Neural progenitor cell (in vitro differentiated cells): ENCODE data around the gene RASGRF1.

Source experiments
- CTCF ChIP-seq: fragments of 200-600 bp; sonication (generic); IDR thresholded peaks from 2 replicates; pipeline ENCODE4 v1.5.1; 2017; ENCODE audit warnings: antibody characterized with exemption, mild to moderate bottlenecking
- EZH2 ChIP-seq: fragments of 200-600 bp; sonication (generic); IDR thresholded peaks from 2 replicates; pipeline ENCODE4 v1.6.1; 2017; ENCODE audit warnings: antibody characterized with exemption, mild to moderate bottlenecking, moderate library complexity

GRCh38 chr15:78959360-78959759 is 131.2 kb downstream of the RASGRF1 start:
- TF ChIP-seq EZH2: no peak
- no peak for TF ChIP-seq CTCF
